Measurements from ENCODE around the gene IL17F. TPM values are rescaled to one million over a fixed set of nuclear protein-coding genes. Genes with fewer than 3 reads are reported as not detected.
A peak's percentile ranks its signal among the peaks of the same experiment; 100 is the strongest.

The IL17F gene
- polyA plus RNA-seq, 1 of the 3 experiments (the other 2 are of a cell fraction), result not detected

- Histone ChIP-seq H3K4me3 (ENCODE audit: low read depth in 2 of 2, low read length in 1 of 2) (no peak overlapping the region), H4K20me1 (ENCODE audit: insufficient read depth) (no peaks in the 10 kb centered on the region), H3F3A (replicated peaks; ENCODE audit: insufficient read depth) (no peaks in the 10 kb centered on the region), H3K9me3 (no peaks in the 10 kb centered on the region), H3K4me2 (no peak overlapping the region), H3K27ac (ENCODE audit: low read depth in 2 of 2, low read length in 1 of 2) (no peak overlapping the region), H3K9ac (no peak overlapping the region), H3K27me3 (ENCODE audit: insufficient read depth) (no peaks in the 10 kb centered on the region), H3K9me2 (no peaks in the 10 kb centered on the region), H3K36me3 (replicated peaks in 1 of 2; ENCODE audit: control insufficient read depth in 1 of 2, insufficient read depth in 2 of 2, low read length in 1 of 2) (no peaks in the 10 kb centered on the region), H3K4me1 (ENCODE audit: control insufficient read depth in 1 of 2, insufficient read depth in 2 of 2, low read depth in 1 of 2, low read length in 1 of 2) (no peaks in the 10 kb centered on the region), H2AFZ (ENCODE audit: low read depth) (no peak overlapping the region), H3K79me2 (ENCODE audit: insufficient read depth) (no peaks in the 10 kb centered on the region)
- POLR2A ChIA-PET, result no interaction called here
- CTCF ChIA-PET, result interaction anchor here (1.1 kb wide), 1 partner anchor 55 kb away, joined by 3 read pairs; no protein-coding TSS in a partner anchor
- TF ChIP-seq RFX5 (IDR thresholded peaks at IDR 0.05; ENCODE audit: low read length) (no peak), EZH2phosphoT487 (IDR thresholded peaks at IDR 0.05; ENCODE audit: borderline replicate concordance, low read depth) (no peak), YY1 (IDR thresholded peaks at IDR 0.05; ENCODE audit: low read depth) (no peak), RCOR1 (IDR thresholded peaks at IDR 0.05; ENCODE audit: low read length) (no peak), ZBTB33 (IDR thresholded peaks at IDR 0.05; ENCODE audit: borderline replicate concordance, low read depth) (no peak), CTCF (IDR thresholded peaks at IDR 0.05) (no peak), CHD2 (IDR thresholded peaks at IDR 0.05; ENCODE audit: low read length, partially characterized antibody) (no peak), IRF3 (IDR thresholded peaks at IDR 0.05; ENCODE audit: low read depth, low read length) (no peak), MEF2A (IDR thresholded peaks at IDR 0.05; ENCODE audit: borderline replicate concordance, low read depth) (no peak)
- DNase-seq, result no peak
- 27% methylated on average over 3 of the region's 3 CpGs for WGBS (ENCODE audit: low lambda C conversion rate)
Measured at GRCh38 chr6:52208612-52209011, 35.7 kb downstream of the IL17F start.

DNA sequence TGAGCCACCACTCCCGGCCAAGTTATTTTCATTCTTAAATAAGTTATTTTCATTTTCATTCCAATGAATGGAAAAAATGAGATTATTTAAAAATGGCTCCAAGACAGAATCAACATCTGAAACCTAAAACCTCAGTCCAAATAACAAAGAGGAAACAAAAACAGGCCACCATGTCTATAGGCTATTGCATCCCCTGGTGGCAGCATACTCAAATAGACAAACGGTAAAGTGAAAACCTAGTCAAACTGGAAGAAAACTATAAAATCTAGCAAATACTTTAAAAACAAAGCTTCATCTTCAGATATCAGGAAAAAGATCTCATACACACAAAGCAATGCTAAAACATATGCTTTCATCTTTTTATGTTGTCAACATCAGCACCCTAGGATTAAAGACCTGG, 37.2 kb downstream of the IL17F start:
- H3F3A ChIP-seq (replicated peaks; ENCODE audit: insufficient read depth), result no peaks in the 10 kb centered on the region
- no peaks in the 10 kb centered on the region for H3K36me3 ChIP-seq (replicated peaks in 1 of 2; ENCODE audit: control insufficient read depth in 1 of 2, insufficient read depth in 2 of 2, low read length in 1 of 2)
- no peaks in the 10 kb centered on the region for H3K9me3 ChIP-seq
- no peaks in the 10 kb centered on the region for H3K79me2 ChIP-seq (ENCODE audit: insufficient read depth)
- no peak overlapping the region for H3K4me2 ChIP-seq
- POLR2A ChIA-PET, result no interaction called here
- TF ChIP-seq NFIC (IDR thresholded peaks at IDR 0.05; ENCODE audit: borderline replicate concordance) (no peak), CTCF (IDR thresholded peaks at IDR 0.05) (0 out of 2 replicates have a peak, but pooled peaks have one; percentile 8)
- H3K9me2 ChIP-seq, result no peaks in the 10 kb centered on the region
- no peak for DNase-seq
- no peaks in the 10 kb centered on the region for H4K20me1 ChIP-seq (ENCODE audit: insufficient read depth)
- no peak overlapping the region for H3K4me3 ChIP-seq (ENCODE audit: low read depth in 2 of 2, low read length in 1 of 2)
- H3K4me1 ChIP-seq (ENCODE audit: control insufficient read depth in 1 of 2, insufficient read depth in 2 of 2, low read depth in 1 of 2, low read length in 1 of 2), result no peaks in the 10 kb centered on the region
- no peak overlapping the region for H2AFZ ChIP-seq (ENCODE audit: low read depth)
- CTCF ChIA-PET, result interaction anchor here (1.0 to 1.4 kb wide), 2 partner anchors 27 to 139 kb away, joined by 3 to 4 read pairs; no protein-coding TSS in a partner anchor
- no peak overlapping the region for H3K27ac ChIP-seq (ENCODE audit: low read depth in 2 of 2, low read length in 1 of 2)
- H3K27me3 ChIP-seq (ENCODE audit: insufficient read depth), result no peaks in the 10 kb centered on the region
- H3K9ac ChIP-seq, result no peak overlapping the region
- WGBS (ENCODE audit: low lambda C conversion rate), result 22% methylated on average over 2 of the region's 2 CpGs

All from SK-N-SH (cell line).